Measurements from ENCODE around the gene KCNJ16. TPM values are rescaled to one million over a fixed set of nuclear protein-coding genes. Genes with fewer than 3 reads are reported as not detected.

KCNJ16 gene
- total RNA-seq, 1 experiment from 2014 or later, result not detected

GRCh38 chr17:70076831-70077230, 1.8 kb downstream of the KCNJ16 start:
- CTCF ChIA-PET, result interaction anchor here (0.7 kb wide), 1 partner anchor 26 kb away, joined by 3 read pairs; no protein-coding TSS in a partner anchor
- ATAC-seq, result no peak
- H3K36me3 ChIP-seq (ENCODE audit: control insufficient read depth, insufficient read depth, low read length), result no peaks in the 10 kb centered on the region
- in situ Hi-C loops (cut with HindIII; ENCODE audit: low pct_unique_long_range_greater_than_20kb, low sequenced_read_pairs), result no loop called here
- DNase-seq (ENCODE audit: low read depth, low spot score), result no peak
- no peaks in the 10 kb centered on the region for H3K4me1 ChIP-seq (ENCODE audit: control insufficient read depth, insufficient read depth, low read length)
- POLR2A ChIA-PET, result no interaction called here
- no peaks in the 10 kb centered on the region for H3K27me3 ChIP-seq (ENCODE audit: control insufficient read depth, insufficient read depth, low read length)
- intact Hi-C loops (cut with micrococcal nuclease; ENCODE audit: unreplicated experiment), result no loop called here
- no TSS peak for BruUV-seq (replicated peaks)
- no peaks in the 10 kb centered on the region for H3K9me3 ChIP-seq (ENCODE audit: control insufficient read depth, insufficient read depth, low read depth, low read length)
- H3K4me3 ChIP-seq (ENCODE audit: low read depth in 2 of 2, low read length in 2 of 2), result no peak overlapping the region
- TF ChIP-seq SIN3A (IDR thresholded peaks at IDR 0.05; ENCODE audit: borderline replicate concordance, insufficient read depth, low read depth, low read length), result no peak
- H3K27ac ChIP-seq (ENCODE audit: low read length), result no peak overlapping the region

- in situ Hi-C loops (cut with HindIII; ENCODE audit: low pct_unique_long_range_greater_than_20kb, low sequenced_read_pairs), result no loop called here
- no TSS peak for BruUV-seq (replicated peaks)
Measured at GRCh38 chr17:70078549-70078948, 3.5 kb downstream of the KCNJ16 start.

More at GRCh38 chr17:70078549-70078948, 3.5 kb downstream of the KCNJ16 start:
- CTCF ChIA-PET, result no interaction called here
- Histone ChIP-seq H3K27ac (ENCODE audit: low read length) (no peak overlapping the region), H3K4me3 (ENCODE audit: low read depth in 2 of 2, low read length in 2 of 2) (no peak overlapping the region), H3K9me3 (ENCODE audit: control insufficient read depth, insufficient read depth, low read depth, low read length) (no peaks in the 10 kb centered on the region), H3K27me3 (ENCODE audit: control insufficient read depth, insufficient read depth, low read length) (no peaks in the 10 kb centered on the region), H3K36me3 (ENCODE audit: control insufficient read depth, insufficient read depth, low read length) (no peaks in the 10 kb centered on the region), H3K4me1 (ENCODE audit: control insufficient read depth, insufficient read depth, low read length) (no peaks in the 10 kb centered on the region)
- TF ChIP-seq TCF7L2 (IDR thresholded peaks at IDR 0.05; ENCODE audit: low read depth, low read length), result no peak
- TF ChIP-seq SIN3A (IDR thresholded peaks at IDR 0.05; ENCODE audit: borderline replicate concordance, insufficient read depth, low read depth, low read length), result no peak
- no peak for TF ChIP-seq REST (IDR thresholded peaks at IDR 0.05; ENCODE audit: insufficient read depth in 1 of 2, low read depth in 2 of 2, low read length in 1 of 2)
- TF ChIP-seq CTCF (IDR thresholded peaks at IDR 0.05), result no peak
- TF ChIP-seq POLR2AphosphoS5 (IDR thresholded peaks at IDR 0.05; ENCODE audit: low read depth, low read length), result no peak
- POLR2A ChIA-PET, result interaction anchor here (0.6 kb wide), 1 partner anchor 16 kb away, joined by 10 read pairs; no protein-coding TSS in a partner anchor
- intact Hi-C loops (cut with micrococcal nuclease; ENCODE audit: unreplicated experiment), result no loop called here
- ATAC-seq (no peak), DNase-seq (ENCODE audit: low read depth, low spot score) (no peak)
